H1 (cell line): ENCODE results near the gene SYT13.

Experiments
- EZH2 ChIP-seq: fragments of 200-600 bp; sonication (generic); IDR thresholded peaks from 2 replicates; pipeline ENCODE4 v1.7.1; 2012; ENCODE audit warnings: low read depth, mild to moderate bottlenecking, moderate library complexity, low read length, inconsistent platforms; ENCODE audit not compliant: severe bottlenecking
- GABPA ChIP-seq: IDR thresholded peaks from 2 replicates; pipeline ENCODE4 v1.6.1; 2011; ENCODE audit warnings: mild to moderate bottlenecking, low read length, moderate library complexity, borderline replicate concordance; ENCODE audit not compliant: insufficient read depth
- HDAC6 ChIP-seq: IDR thresholded peaks from one replicate; pipeline ENCODE4 v1.7.1; 2012; ENCODE audit warnings: low read depth, mild to moderate bottlenecking, inconsistent platforms, low read length, moderate library complexity
- JUN ChIP-seq: IDR thresholded peaks from 2 replicates; pipeline ENCODE4 v1.6.1; 2011; ENCODE audit warnings: low read depth, mild to moderate bottlenecking, improper control_type of control experiment, low read length
- POLR2AphosphoS5 ChIP-seq: IDR thresholded peaks from 2 replicates; pipeline ENCODE4 v1.6.1; 2011; ENCODE audit warnings: low read depth, low read length
- RFX5 ChIP-seq: IDR thresholded peaks from 2 replicates; pipeline ENCODE4 v1.6.1; 2011; ENCODE audit warnings: low read depth, low read length, improper control_type of control experiment, borderline replicate concordance
- SIN3A ChIP-seq, 2 experiments: IDR thresholded peaks in 1 of 2; conservative IDR thresholded peaks in 1 of 2; 2 replicates each; pipeline ENCODE4 v1.6.1; 2011 to 2012; ENCODE audit warnings: low read length in 2 of 2, improper control_type of control experiment in 1 of 2, low read depth in 1 of 2, mild to moderate bottlenecking in 1 of 2
- TAF7 ChIP-seq: optimal IDR thresholded peaks from 2 replicates; pipeline ENCODE3; 2011; ENCODE audit warnings: low read depth, mild to moderate bottlenecking, inconsistent platforms, low read length, moderate library complexity, borderline replicate concordance
- TF ChIP-seq, protein P1 (sequence below), 3 experiments: IDR thresholded peaks; 1 replicate in 2 of 3; 2 replicates in 1 of 3; pipeline versions ENCODE4 v1.5.1 to v1.6.1; 2011; ENCODE audit warnings: low read length in 3 of 3, mild to moderate bottlenecking in 3 of 3, inconsistent platforms in 2 of 3, low read depth in 1 of 3, moderate library complexity in 1 of 3; ENCODE audit not compliant: insufficient read depth in 1 of 3; ENCODE audit errors: control extremely low read depth in 1 of 3

DNA sequence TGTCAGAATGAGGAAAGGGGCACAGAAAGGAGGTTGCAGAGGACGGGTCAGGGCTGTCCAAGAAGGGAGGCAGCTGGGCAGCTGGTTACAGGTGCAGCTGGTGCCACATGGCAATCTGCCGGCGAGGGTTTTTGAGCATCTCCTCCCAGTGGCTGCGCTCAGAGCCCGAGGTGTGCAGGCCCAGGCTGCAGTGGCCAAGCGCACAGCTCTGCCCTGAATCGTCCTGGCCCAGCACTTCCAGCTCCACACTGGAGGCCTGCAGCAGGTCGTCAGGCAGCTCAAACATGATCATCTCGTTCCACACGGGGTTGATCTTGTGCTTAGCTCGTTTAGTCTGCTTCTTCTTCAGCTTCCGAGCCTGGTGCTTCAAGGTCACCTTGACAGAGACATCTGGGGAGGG is 42.2 kb downstream of the SYT13 start:
- TF ChIP-seq GABPA (no peak), HDAC6 (no peak), TAF7 (no peak), JUN (no peak), POLR2AphosphoS5 (no peak), EZH2 (no peak), SIN3A (conservative IDR thresholded peaks at IDR 0.05 in 1 of 2, IDR thresholded peaks at IDR 0.05 in 1 of 2; ENCODE audit: low read depth in 1 of 2, low read length in 2 of 2) (no peak), RFX5 (no peak)
- TF ChIP-seq, protein P1, sequence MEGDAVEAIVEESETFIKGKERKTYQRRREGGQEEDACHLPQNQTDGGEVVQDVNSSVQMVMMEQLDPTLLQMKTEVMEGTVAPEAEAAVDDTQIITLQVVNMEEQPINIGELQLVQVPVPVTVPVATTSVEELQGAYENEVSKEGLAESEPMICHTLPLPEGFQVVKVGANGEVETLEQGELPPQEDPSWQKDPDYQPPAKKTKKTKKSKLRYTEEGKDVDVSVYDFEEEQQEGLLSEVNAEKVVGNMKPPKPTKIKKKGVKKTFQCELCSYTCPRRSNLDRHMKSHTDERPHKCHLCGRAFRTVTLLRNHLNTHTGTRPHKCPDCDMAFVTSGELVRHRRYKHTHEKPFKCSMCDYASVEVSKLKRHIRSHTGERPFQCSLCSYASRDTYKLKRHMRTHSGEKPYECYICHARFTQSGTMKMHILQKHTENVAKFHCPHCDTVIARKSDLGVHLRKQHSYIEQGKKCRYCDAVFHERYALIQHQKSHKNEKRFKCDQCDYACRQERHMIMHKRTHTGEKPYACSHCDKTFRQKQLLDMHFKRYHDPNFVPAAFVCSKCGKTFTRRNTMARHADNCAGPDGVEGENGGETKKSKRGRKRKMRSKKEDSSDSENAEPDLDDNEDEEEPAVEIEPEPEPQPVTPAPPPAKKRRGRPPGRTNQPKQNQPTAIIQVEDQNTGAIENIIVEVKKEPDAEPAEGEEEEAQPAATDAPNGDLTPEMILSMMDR (IDR thresholded peaks at IDR 0.05; ENCODE audit: control extremely low read depth in 1 of 3, insufficient read depth in 1 of 3, low read depth in 1 of 3, low read length in 3 of 3), result no peak
